ENCODE data around the gene DRP2. TPM values are rescaled to one million over a fixed set of nuclear protein-coding genes. Genes with fewer than 3 reads are reported as not detected.

Gene DRP2
- total RNA-seq, 1 experiment from 2014 or later = 0.15 TPM

DNA sequence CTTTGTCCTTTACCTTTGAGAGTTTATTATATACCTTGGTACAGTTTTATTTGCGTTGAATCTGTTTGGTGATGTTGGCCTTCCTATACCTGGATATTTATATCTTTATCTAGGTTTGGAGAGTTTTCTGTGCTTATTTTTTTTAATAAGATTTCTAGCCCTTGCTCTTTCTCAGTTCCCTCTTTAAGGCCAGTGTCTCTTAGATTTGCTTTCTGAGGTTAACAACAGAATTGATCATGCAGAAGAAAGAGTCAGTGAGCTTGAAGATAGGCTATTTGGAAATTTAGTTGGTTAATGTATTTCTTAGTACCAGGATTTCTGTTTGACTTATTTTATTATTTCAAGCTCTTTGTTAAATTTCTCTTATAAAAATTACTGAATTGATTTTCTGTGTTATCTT, 84.2 kb downstream of the DRP2 start:
- no peaks in the 10 kb centered on the region for H4K20me1 ChIP-seq (ENCODE audit: low read length)
- no peaks in the 10 kb centered on the region for H3K9me3 ChIP-seq (ENCODE audit: low read length)
- no TSS peak for BruUV-seq (replicated peaks)
- H2AFZ ChIP-seq (ENCODE audit: low read length) = no peak overlapping the region
- DNase-seq (no peak), ATAC-seq (no peak)
- intact Hi-C loops (cut with micrococcal nuclease) = no loop called here
- H3K4me3 ChIP-seq (ENCODE audit: low read length) = no peak overlapping the region
- H3K4me1 ChIP-seq (ENCODE audit: insufficient read depth, low read length) = no peaks in the 10 kb centered on the region
- ChIA-PET POLR2A (ENCODE audit: unreplicated experiment) (no interaction called here), CTCF (no interaction called here)
- no peaks in the 10 kb centered on the region for H3K27me3 ChIP-seq (ENCODE audit: low read length)
- H3K9me2 ChIP-seq (replicated peaks; ENCODE audit: low read length) = no peaks in the 10 kb centered on the region
- no peaks in the 10 kb centered on the region for H3F3A ChIP-seq (ENCODE audit: low read length, unreplicated experiment)
- H3K79me2 ChIP-seq (ENCODE audit: low read length) = no peaks in the 10 kb centered on the region
- H3K27ac ChIP-seq (ENCODE audit: low read length) = no peak overlapping the region
- H3K9ac ChIP-seq (ENCODE audit: low read length) = no peak overlapping the region
- H3K4me2 ChIP-seq (ENCODE audit: low read length) = no peak overlapping the region
- H3K36me3 ChIP-seq (ENCODE audit: low read depth, low read length) = no peaks in the 10 kb centered on the region
- no peak for TF ChIP-seq EZH2phosphoT487 (IDR thresholded peaks at IDR 0.05; ENCODE audit: borderline replicate concordance, low read length)
- TF ChIP-seq, protein P1, sequence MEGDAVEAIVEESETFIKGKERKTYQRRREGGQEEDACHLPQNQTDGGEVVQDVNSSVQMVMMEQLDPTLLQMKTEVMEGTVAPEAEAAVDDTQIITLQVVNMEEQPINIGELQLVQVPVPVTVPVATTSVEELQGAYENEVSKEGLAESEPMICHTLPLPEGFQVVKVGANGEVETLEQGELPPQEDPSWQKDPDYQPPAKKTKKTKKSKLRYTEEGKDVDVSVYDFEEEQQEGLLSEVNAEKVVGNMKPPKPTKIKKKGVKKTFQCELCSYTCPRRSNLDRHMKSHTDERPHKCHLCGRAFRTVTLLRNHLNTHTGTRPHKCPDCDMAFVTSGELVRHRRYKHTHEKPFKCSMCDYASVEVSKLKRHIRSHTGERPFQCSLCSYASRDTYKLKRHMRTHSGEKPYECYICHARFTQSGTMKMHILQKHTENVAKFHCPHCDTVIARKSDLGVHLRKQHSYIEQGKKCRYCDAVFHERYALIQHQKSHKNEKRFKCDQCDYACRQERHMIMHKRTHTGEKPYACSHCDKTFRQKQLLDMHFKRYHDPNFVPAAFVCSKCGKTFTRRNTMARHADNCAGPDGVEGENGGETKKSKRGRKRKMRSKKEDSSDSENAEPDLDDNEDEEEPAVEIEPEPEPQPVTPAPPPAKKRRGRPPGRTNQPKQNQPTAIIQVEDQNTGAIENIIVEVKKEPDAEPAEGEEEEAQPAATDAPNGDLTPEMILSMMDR (conservative IDR thresholded peaks at IDR 0.05; ENCODE audit: low read depth, low read length) = no peak

Other genes with a start within 250 kb of the DRP2 start
- 22.7 and 23.4 TPM in 2 replicates for gene TRMT2B, start 167.7 kb upstream of the DRP2 start, total RNA-seq (2014; rRNA removed)
- not detected in 2 replicates for gene TMEM35A, start 140.9 kb upstream of the DRP2 start, total RNA-seq (2014; rRNA removed)
- 28.9 and 34.7 TPM in 2 replicates for gene CENPI, start 121.6 kb upstream of the DRP2 start, total RNA-seq (2014; rRNA removed)
- gene TAF7L, start 71.5 kb downstream of the DRP2 start, total RNA-seq (2014; rRNA removed) = 0.35 TPM in 1 of 2 replicates, not detected in the other
- gene TIMM8A, start 129.0 kb downstream of the DRP2 start, total RNA-seq (2014; rRNA removed) = 5.0 and 7.8 TPM in 2 replicates
- gene BTK, start 166.4 kb downstream of the DRP2 start, total RNA-seq (2014; rRNA removed) = not detected in 2 replicates
- 914 and 1,023 TPM in 2 replicates for gene RPL36A, start 171.2 kb downstream of the DRP2 start, total RNA-seq (2014; rRNA removed)
- gene GLA, start 188.1 kb downstream of the DRP2 start, total RNA-seq (2014; rRNA removed) = 41.9 and 54.8 TPM in 2 replicates
- gene HNRNPH2, start 188.4 kb downstream of the DRP2 start, total RNA-seq (2014; rRNA removed) = 54.8 TPM in 2 replicates